NB4 (cell line): ENCODE results near the gene FRMD6.

Source experiments
- CTCF ChIP-seq: IDR thresholded peaks from one replicate; pipeline ENCODE4 v1.5.1; 2012; ENCODE audit warnings: low read depth, low read length
- MYC ChIP-seq: IDR thresholded peaks from 2 replicates; pipeline ENCODE4 v1.6.1; 2011; ENCODE audit warnings: low read depth, low read length
- POLR2A ChIP-seq: IDR thresholded peaks from 2 replicates; pipeline ENCODE4 v1.6.1; 2011; ENCODE audit warnings: mild to moderate bottlenecking; ENCODE audit not compliant: insufficient read length; ENCODE audit errors: extremely low read depth

GRCh38 chr14:51743588-51744000 is 91.9 kb downstream of the FRMD6 start:
- no peak for TF ChIP-seq POLR2A
- TF ChIP-seq CTCF: no peak
- no peak for TF ChIP-seq MYC
